Retina (tissue), 1 donor: Measurements from ENCODE around the gene TRMT2A.
"Not testable (repeated sequence)": the region's sequence is repeated elsewhere in the genome, so short reads cannot be mapped to it uniquely, and the experiment has no call there.

ENCODE experiments used
- DNase-seq: peaks from one replicate; pipeline ENCODE4 v3.0.0-alpha.2; 2016

The TRMT2A gene

GRCh38 chr22:20116951-20117632 is at the start of gene TRMT2A:
Gene TRMT2A (minus strand): TSS chr22:20117226. CDS start chr22:20116906, 320 bp downstream.
- DNase-seq, result peak; percentile 100

- no peak for DNase-seq
Measured at GRCh38 chr22:20166703-20167102, 49.7 kb upstream of the TRMT2A start.

GRCh38 chr22:20165913-20166312 is 48.9 kb upstream of the TRMT2A start:
- DNase-seq, result no peak

GRCh38 chr22:20165421-20165820 is 48.4 kb upstream of the TRMT2A start:
- no peak for DNase-seq

GRCh38 chr22:20164863-20165262 is 47.8 kb upstream of the TRMT2A start:
- DNase-seq, result no peak

- no peak for DNase-seq
Measured at GRCh38 chr22:20160041-20160440, 43.0 kb upstream of the TRMT2A start.

- DNase-seq, result not testable (repeated sequence)
Measured at GRCh38 chr22:20159531-20159930, 42.5 kb upstream of the TRMT2A start.

GRCh38 chr22:20159076-20159475 is 42.0 kb upstream of the TRMT2A start:
- DNase-seq, result peak; percentile 74

GRCh38 chr22:20158391-20159036 is 41.5 kb upstream of the TRMT2A start:
- DNase-seq, result no peak

- DNase-seq, result no peak
Measured at GRCh38 chr22:20157430-20158183, 40.6 kb upstream of the TRMT2A start.

- peak; percentile 94 for DNase-seq
Measured at GRCh38 chr22:20156611-20157429, 39.8 kb upstream of the TRMT2A start.

GRCh38 chr22:20156042-20156389 is 39.0 kb upstream of the TRMT2A start:
- DNase-seq, result no peak

GRCh38 chr22:20155330-20156041 is 38.5 kb upstream of the TRMT2A start:
- DNase-seq, result peak; percentile 94

- DNase-seq, result no peak
Measured at GRCh38 chr22:20154602-20155187, 37.7 kb upstream of the TRMT2A start.

GRCh38 chr22:20153945-20154344 is 36.9 kb upstream of the TRMT2A start:
- DNase-seq, result no peak

- DNase-seq, result no peak
Measured at GRCh38 chr22:20152464-20152890, 35.5 kb upstream of the TRMT2A start.

GRCh38 chr22:20151276-20151588 is 34.2 kb upstream of the TRMT2A start:
- no peak for DNase-seq

GRCh38 chr22:20150381-20151275 is 33.6 kb upstream of the TRMT2A start, which contains the start of gene CCDC188:
Gene CCDC188 (minus strand): TSS chr22:20151055. CDS start chr22:20150986, 69 bp downstream.
- no peak for DNase-seq

- DNase-seq, result no peak
Measured at GRCh38 chr22:20149257-20150250, 32.5 kb upstream of the TRMT2A start.

GRCh38 chr22:20148414-20148813 is 31.4 kb upstream of the TRMT2A start:
- DNase-seq, result no peak
